Measurements from ENCODE around the gene OR9A2.

OR9A2 gene

GRCh38 chr7:143027032-143027431 is at the start of gene OR9A2:
Gene OR9A2, minus strand, starts transcription at chr7:143027132. Its CDS starts 0 bp downstream, at chr7:143027132.
- DNase-seq, result no peak

GRCh38 chr7:143074141-143074540 is 47.2 kb upstream of the OR9A2 start:
- DNase-seq, result no peak

- no peak for DNase-seq
These were observed 46.6 kb upstream of the OR9A2 start for GRCh38 chr7:143073556-143073955.

- no peak for DNase-seq
These were observed 43.1 kb upstream of the OR9A2 start for GRCh38 chr7:143069912-143070500.

- no peak for DNase-seq
These were observed 41.5 kb upstream of the OR9A2 start for GRCh38 chr7:143068446-143068845.

GRCh38 chr7:143063741-143064140 is 36.8 kb upstream of the OR9A2 start:
- no peak for DNase-seq

- no peak for DNase-seq
These were observed 28.8 kb upstream of the OR9A2 start for GRCh38 chr7:143055754-143056153.

GRCh38 chr7:143054621-143055020 is 27.7 kb upstream of the OR9A2 start:
- no peak for DNase-seq

- DNase-seq, result no peak
These were observed 25.1 kb upstream of the OR9A2 start, which contains the start of gene OR6V1 for GRCh38 chr7:143052041-143052440. Gene OR6V1, plus strand, starts transcription at chr7:143052341. Its CDS starts 0 bp downstream, at chr7:143052341.

GRCh38 chr7:143050931-143051330 is 24.0 kb upstream of the OR9A2 start:
- no peak for DNase-seq

- DNase-seq, result no peak
These were observed 22.4 kb upstream of the OR9A2 start for GRCh38 chr7:143049362-143049761.

- no peak for DNase-seq
These were observed 21.9 kb upstream of the OR9A2 start for GRCh38 chr7:143048827-143049226.

GRCh38 chr7:143047326-143047725 is 20.4 kb upstream of the OR9A2 start:
- DNase-seq, result no peak

GRCh38 chr7:143046426-143046851 is 19.5 kb upstream of the OR9A2 start:
- no peak for DNase-seq

GRCh38 chr7:143043391-143043790 is 16.5 kb upstream of the OR9A2 start:
- no peak for DNase-seq

GRCh38 chr7:143042790-143043271 is 15.9 kb upstream of the OR9A2 start:
- no peak for DNase-seq

GRCh38 chr7:143042159-143042789 is 15.3 kb upstream of the OR9A2 start:
- no peak for DNase-seq

- no peak for DNase-seq
These were observed 14.4 kb upstream of the OR9A2 start for GRCh38 chr7:143041346-143041745.

GRCh38 chr7:143040209-143040715 is 13.3 kb upstream of the OR9A2 start:
- no peak for DNase-seq

GRCh38 chr7:143038635-143039034 is 11.7 kb upstream of the OR9A2 start:
- no peak for DNase-seq

GRCh38 chr7:143027683-143028082 is 751 bp upstream of the OR9A2 start:
- DNase-seq, result no peak

- no peak for DNase-seq
These were observed 1.6 kb downstream of the OR9A2 start for GRCh38 chr7:143025371-143025770.

GRCh38 chr7:143023047-143023446 is 3.9 kb downstream of the OR9A2 start:
- no peak for DNase-seq

GRCh38 chr7:143018931-143019330 is 8.0 kb downstream of the OR9A2 start:
- DNase-seq, result no peak

All from CD4-positive, alpha-beta T cell treated with Interleukin-1 beta for 1 hour (primary cell).